Uterus (tissue), 2 donors: ENCODE data around the gene AHR.

Source experiments
- POLR2A ChIP-seq, 2 donors: fragments of 450-650 bp; IDR thresholded peaks; one replicate each; pipeline ENCODE4 v1.6.1; 2016; ENCODE audit warnings: antibody characterized with exemption in 2 of 2, mild to moderate bottlenecking in 1 of 2, moderate library complexity in 1 of 2
- TF ChIP-seq, protein P1 (sequence below), 4 experiments: fragments of 200-600 bp in 2 of 4; fragments of 450-650 bp in 2 of 4; sonication (generic) in 2 of 4; IDR thresholded peaks; one replicate each; pipeline ENCODE4 v1.5.1; 2016 to 2019; ENCODE audit warnings: antibody characterized with exemption in 4 of 4, mild to moderate bottlenecking in 2 of 4, moderate library complexity in 1 of 4

DNA sequence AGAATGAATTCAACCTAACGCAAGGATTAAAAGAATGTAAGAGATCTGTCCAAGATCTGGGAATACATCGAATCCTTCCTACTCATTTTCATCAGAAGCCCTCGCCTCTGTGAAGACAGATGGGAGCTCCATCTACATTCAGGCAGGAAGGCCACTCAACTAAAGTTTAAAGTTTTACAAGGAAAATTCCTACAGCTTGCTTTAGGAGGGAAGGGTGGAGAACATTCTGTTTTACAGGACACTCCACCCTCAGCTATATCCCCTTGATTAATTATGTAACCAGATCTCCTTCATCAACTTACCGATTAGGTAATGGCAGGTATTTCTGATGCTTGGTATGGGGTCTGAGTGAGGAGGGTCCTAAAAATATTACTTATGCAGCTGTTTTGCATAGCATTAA is 5.6 kb upstream of the AHR start:
- TF ChIP-seq, protein P1, sequence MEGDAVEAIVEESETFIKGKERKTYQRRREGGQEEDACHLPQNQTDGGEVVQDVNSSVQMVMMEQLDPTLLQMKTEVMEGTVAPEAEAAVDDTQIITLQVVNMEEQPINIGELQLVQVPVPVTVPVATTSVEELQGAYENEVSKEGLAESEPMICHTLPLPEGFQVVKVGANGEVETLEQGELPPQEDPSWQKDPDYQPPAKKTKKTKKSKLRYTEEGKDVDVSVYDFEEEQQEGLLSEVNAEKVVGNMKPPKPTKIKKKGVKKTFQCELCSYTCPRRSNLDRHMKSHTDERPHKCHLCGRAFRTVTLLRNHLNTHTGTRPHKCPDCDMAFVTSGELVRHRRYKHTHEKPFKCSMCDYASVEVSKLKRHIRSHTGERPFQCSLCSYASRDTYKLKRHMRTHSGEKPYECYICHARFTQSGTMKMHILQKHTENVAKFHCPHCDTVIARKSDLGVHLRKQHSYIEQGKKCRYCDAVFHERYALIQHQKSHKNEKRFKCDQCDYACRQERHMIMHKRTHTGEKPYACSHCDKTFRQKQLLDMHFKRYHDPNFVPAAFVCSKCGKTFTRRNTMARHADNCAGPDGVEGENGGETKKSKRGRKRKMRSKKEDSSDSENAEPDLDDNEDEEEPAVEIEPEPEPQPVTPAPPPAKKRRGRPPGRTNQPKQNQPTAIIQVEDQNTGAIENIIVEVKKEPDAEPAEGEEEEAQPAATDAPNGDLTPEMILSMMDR (IDR thresholded peaks at IDR 0.05): no peak
- no peak for TF ChIP-seq POLR2A (IDR thresholded peaks at IDR 0.05)
